Measurements from ENCODE around the gene TDP2.

DNA sequence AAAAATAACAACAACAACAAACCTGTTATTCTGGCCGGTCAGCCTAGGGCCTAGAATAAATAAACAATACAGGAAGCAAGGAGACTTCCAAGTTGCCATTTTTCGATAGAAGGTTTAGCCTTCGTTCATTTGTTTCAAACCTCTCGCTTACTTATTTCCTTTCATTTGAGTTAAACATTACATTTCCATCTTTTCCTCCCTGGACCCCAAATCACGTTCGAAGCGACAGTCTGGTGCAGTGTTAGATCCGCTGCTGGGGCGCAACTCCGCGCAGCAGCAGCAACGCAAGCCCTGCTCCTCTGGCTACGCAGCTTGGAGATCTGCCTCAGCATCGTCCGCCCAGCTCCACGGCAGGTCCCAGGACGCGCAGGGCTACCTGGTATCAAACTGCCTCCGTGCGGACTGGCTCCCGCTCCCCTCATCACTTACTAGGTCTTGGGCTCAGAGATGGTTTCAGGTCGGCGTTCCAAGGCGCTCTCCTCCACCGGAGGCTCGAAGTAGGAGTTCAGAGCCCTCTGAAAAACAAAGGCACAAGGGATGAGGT is 530 bp downstream of the TDP2 start:
- TF ChIP-seq EZH2 (IDR thresholded peaks at IDR 0.05; ENCODE audit: borderline replicate concordance, low read depth, low read length, severe bottlenecking) (no peak), CTCF (IDR thresholded peaks at IDR 0.05; ENCODE audit: extremely low read depth in 1 of 2, insufficient read depth in 1 of 2, low read depth in 1 of 2, low read length in 2 of 2) (no peak)
